Measurements from ENCODE around the gene CDH4. TPM values are rescaled to one million over a fixed set of nuclear protein-coding genes. Genes with fewer than 3 reads are reported as not detected.

The CDH4 gene
- total RNA-seq, 1 donor from 2014 or later = 2.9 TPM

DNA sequence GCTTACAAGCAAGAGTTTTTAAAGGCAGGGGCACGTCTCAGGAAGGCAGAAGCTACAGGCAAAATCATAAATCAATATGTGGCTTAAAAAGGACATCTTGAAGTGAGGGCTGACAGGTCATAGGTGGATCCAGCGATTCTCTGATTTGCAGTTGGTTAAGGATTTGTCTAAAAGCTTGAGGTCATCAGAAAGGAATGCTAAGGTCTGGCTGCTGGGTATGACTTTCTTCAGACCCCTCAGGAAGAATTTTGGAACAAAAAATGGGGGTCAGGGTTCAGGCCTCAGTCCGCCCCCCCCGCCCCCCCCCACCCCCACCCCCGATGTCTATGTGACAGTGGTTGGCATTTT lies 261.9 kb downstream of the CDH4 start:
- no peaks in the 10 kb centered on the region for H3K27me3 ChIP-seq
- H3K4me3 ChIP-seq = no peak overlapping the region
- H3F3A ChIP-seq (ENCODE audit: low read depth) = no peaks in the 10 kb centered on the region
- H3K36me3 ChIP-seq = no peaks in the 10 kb centered on the region
- H3K79me2 ChIP-seq (ENCODE audit: low read depth) = no peaks in the 10 kb centered on the region
- H3K4me1 ChIP-seq = peaks cover 19% of the 10 kb centered on the region
- H3K4me3 Mint-ChIP-seq = no peak overlapping the region
- no peak overlapping the region for H3K4me2 ChIP-seq
- no peaks in the 10 kb centered on the region for H4K20me1 ChIP-seq (ENCODE audit: low read depth)
- H3K27ac Mint-ChIP-seq = peak overlapping the region; percentile 9
- peaks cover 6% of the 10 kb centered on the region for H3K27me3 Mint-ChIP-seq (ENCODE audit: insufficient read depth, low read depth)
- H3K9me3 ChIP-seq (ENCODE audit: low read depth) = no peaks in the 10 kb centered on the region
- no peak overlapping the region for H3K27ac ChIP-seq
- H3K36me3 Mint-ChIP-seq = no peaks in the 10 kb centered on the region
- H3K9me3 Mint-ChIP-seq = no peaks in the 10 kb centered on the region
- no peak overlapping the region for H2AFZ ChIP-seq (replicated peaks)
- H3K4me1 Mint-ChIP-seq = peaks cover 48% of the 10 kb centered on the region
- H3K9ac ChIP-seq = no peak overlapping the region
- no peak for DNase-seq (ENCODE audit: low spot score)
- TF ChIP-seq EZH2 (IDR thresholded peaks at IDR 0.05) (no peak), CTCF (IDR thresholded peaks at IDR 0.05) (no peak), EZH2phosphoT487 (IDR thresholded peaks at IDR 0.05) (no peak)

DNA sequence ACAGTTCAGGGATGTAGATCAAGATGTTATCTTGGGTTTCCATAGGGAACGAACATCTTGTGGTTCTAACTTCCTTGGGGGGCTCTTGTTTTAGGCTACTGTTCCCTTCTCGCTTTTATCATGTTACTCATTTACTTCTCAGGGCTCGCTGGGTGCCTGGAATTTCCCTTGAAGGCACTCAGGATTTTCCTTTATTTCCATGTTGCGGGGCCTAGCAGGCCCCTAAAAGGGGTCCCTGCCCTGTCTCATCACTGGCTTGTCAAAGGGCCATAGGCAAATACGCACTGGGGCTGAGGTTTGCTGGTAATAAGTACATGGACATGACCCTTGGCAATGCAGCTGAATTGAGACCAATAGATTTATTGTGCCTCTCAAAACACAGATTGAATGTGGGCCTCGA lies 262.3 kb downstream of the CDH4 start:
- H3K27ac ChIP-seq = no peak overlapping the region
- peak overlapping the region; percentile 62 for H3K27ac Mint-ChIP-seq
- no peaks in the 10 kb centered on the region for H3K36me3 ChIP-seq

GRCh38 chr20:61514805-61515505 lies 262.9 kb downstream of the CDH4 start:
- Histone ChIP-seq H3K27me3 (no peaks in the 10 kb centered on the region), H2AFZ (replicated peaks) (no peak overlapping the region), H3K4me3 (no peak overlapping the region), H3K36me3 (no peaks in the 10 kb centered on the region), H3K9ac (no peak overlapping the region), H3F3A (ENCODE audit: low read depth) (no peaks in the 10 kb centered on the region), H3K4me1 (peaks cover 19% of the 10 kb centered on the region), H4K20me1 (ENCODE audit: low read depth) (no peaks in the 10 kb centered on the region), H3K9me3 (ENCODE audit: low read depth) (no peaks in the 10 kb centered on the region), H3K79me2 (ENCODE audit: low read depth) (no peaks in the 10 kb centered on the region), H3K27ac (no peak overlapping the region), H3K4me2 (no peak overlapping the region)
- Mint-ChIP-seq H3K9me3 (no peaks in the 10 kb centered on the region), H3K4me3 (no peak overlapping the region), H3K4me1 (peaks cover 43% of the 10 kb centered on the region), H3K27me3 (ENCODE audit: insufficient read depth, low read depth) (peaks cover 6% of the 10 kb centered on the region), H3K27ac (peak overlapping the region; percentile 62), H3K36me3 (no peaks in the 10 kb centered on the region)
- no peak for TF ChIP-seq EZH2 (IDR thresholded peaks at IDR 0.05)
- no peak for TF ChIP-seq EZH2phosphoT487 (IDR thresholded peaks at IDR 0.05)
- no peak for TF ChIP-seq CTCF (IDR thresholded peaks at IDR 0.05)
- no peak for DNase-seq (ENCODE audit: low spot score)

More for the DNA sequence above, 262.3 kb downstream of the CDH4 start:
- Histone ChIP-seq H3K4me3 (no peak overlapping the region), H2AFZ (replicated peaks) (no peak overlapping the region), H3K4me1 (peaks cover 19% of the 10 kb centered on the region), H3F3A (ENCODE audit: low read depth) (no peaks in the 10 kb centered on the region), H3K4me2 (no peak overlapping the region), H3K27me3 (no peaks in the 10 kb centered on the region), H4K20me1 (ENCODE audit: low read depth) (no peaks in the 10 kb centered on the region), H3K9ac (no peak overlapping the region), H3K79me2 (ENCODE audit: low read depth) (no peaks in the 10 kb centered on the region), H3K9me3 (ENCODE audit: low read depth) (no peaks in the 10 kb centered on the region)
- Mint-ChIP-seq H3K27me3 (ENCODE audit: insufficient read depth, low read depth) (peaks cover 6% of the 10 kb centered on the region), H3K9me3 (no peaks in the 10 kb centered on the region), H3K4me1 (peaks cover 45% of the 10 kb centered on the region), H3K36me3 (no peaks in the 10 kb centered on the region), H3K4me3 (no peak overlapping the region)
- no peak for TF ChIP-seq CTCF (IDR thresholded peaks at IDR 0.05)
- no peak for TF ChIP-seq EZH2 (IDR thresholded peaks at IDR 0.05)
- no peak for TF ChIP-seq EZH2phosphoT487 (IDR thresholded peaks at IDR 0.05)
- DNase-seq (ENCODE audit: low spot score) = no peak

Data from neural progenitor cell (in vitro differentiated cells).